Endometrial microvascular endothelial cells (primary cell): Measurements from ENCODE around the gene LPAR2. TPM values are rescaled to one million over a fixed set of nuclear protein-coding genes. Genes with fewer than 3 reads are reported as not detected.
"Not testable (repeated sequence)": the region's sequence is repeated elsewhere in the genome, so short reads cannot be mapped to it uniquely, and the experiment has no call there.

Experiments used
- in situ Hi-C: cut with HindIII; loops from 2 replicates; pipeline ENCODE4 v1.10.0; 2017; ENCODE audit warnings: low sequenced_read_pairs, low pct_unique_long_range_greater_than_20kb; ENCODE audit errors: inconsistent ontology term
- total RNA-seq: library from RNA; depleted of rRNA; stranded (reverse); fragments of >200 nt; gene quantifications from one replicate; pipeline ENCODE4 v1.2.3, GENCODE V29; 2015; ENCODE audit errors: inconsistent ontology term

LPAR2 gene
- total RNA-seq, 1 donor from 2014 or later: 0.56 TPM

- in situ Hi-C loops: not testable (repeated sequence)
Observed at GRCh38 chr19:19606686-19607085, 21.3 kb downstream of the LPAR2 start.

- in situ Hi-C loops: no loop called here
Observed at GRCh38 chr19:19606021-19606420, 22.0 kb downstream of the LPAR2 start.

- in situ Hi-C loops: no loop called here
Observed at GRCh38 chr19:19602713-19603324, 25.2 kb downstream of the LPAR2 start.

GRCh38 chr19:19602136-19602712, 25.8 kb downstream of the LPAR2 start:
- in situ Hi-C loops: no loop called here

GRCh38 chr19:19600793-19601330, 27.2 kb downstream of the LPAR2 start:
- in situ Hi-C loops: no loop called here

- in situ Hi-C loops: not testable (repeated sequence)
Observed at GRCh38 chr19:19598728-19599451, 29.1 kb downstream of the LPAR2 start.

- in situ Hi-C loops: no loop called here
Observed at GRCh38 chr19:19597809-19598306, 30.2 kb downstream of the LPAR2 start.

GRCh38 chr19:19595171-19595701, 32.8 kb downstream of the LPAR2 start:
- in situ Hi-C loops: no loop called here

GRCh38 chr19:19594381-19594780, 33.6 kb downstream of the LPAR2 start:
- in situ Hi-C loops: no loop called here

GRCh38 chr19:19592690-19593089, 35.3 kb downstream of the LPAR2 start:
- in situ Hi-C loops: no loop called here

- in situ Hi-C loops: no loop called here
Observed at GRCh38 chr19:19591133-19591825, 36.7 kb downstream of the LPAR2 start.

- in situ Hi-C loops: no loop called here
Observed at GRCh38 chr19:19588546-19588945, 39.5 kb downstream of the LPAR2 start.

- in situ Hi-C loops: no loop called here
Observed at GRCh38 chr19:19587771-19588170, 40.2 kb downstream of the LPAR2 start.

GRCh38 chr19:19584356-19584755, 43.7 kb downstream of the LPAR2 start:
- in situ Hi-C loops: no loop called here

GRCh38 chr19:19582471-19582870, 45.5 kb downstream of the LPAR2 start:
- in situ Hi-C loops: no loop called here

GRCh38 chr19:19581391-19581790, 46.6 kb downstream of the LPAR2 start:
- in situ Hi-C loops: no loop called here

GRCh38 chr19:19580418-19580817, 47.6 kb downstream of the LPAR2 start:
- in situ Hi-C loops: no loop called here

- in situ Hi-C loops: no loop called here
Observed at GRCh38 chr19:19579533-19580361, 48.3 kb downstream of the LPAR2 start.
